GM18499 (cell line): ENCODE measurements around the gene PFN1.
"Not testable (repeated sequence)": the region's sequence is repeated elsewhere in the genome, so short reads cannot be mapped to it uniquely, and the experiment has no call there.

ENCODE experiments used
- ATAC-seq: cut with Tn5 transposase; IDR thresholded peaks from one replicate; pipeline ENCODE4 v1.9.1; 2021; ENCODE audit warnings: moderate number of reproducible peaks; ENCODE audit not compliant: insufficient read depth, unreplicated experiment

PFN1 gene

DNA sequence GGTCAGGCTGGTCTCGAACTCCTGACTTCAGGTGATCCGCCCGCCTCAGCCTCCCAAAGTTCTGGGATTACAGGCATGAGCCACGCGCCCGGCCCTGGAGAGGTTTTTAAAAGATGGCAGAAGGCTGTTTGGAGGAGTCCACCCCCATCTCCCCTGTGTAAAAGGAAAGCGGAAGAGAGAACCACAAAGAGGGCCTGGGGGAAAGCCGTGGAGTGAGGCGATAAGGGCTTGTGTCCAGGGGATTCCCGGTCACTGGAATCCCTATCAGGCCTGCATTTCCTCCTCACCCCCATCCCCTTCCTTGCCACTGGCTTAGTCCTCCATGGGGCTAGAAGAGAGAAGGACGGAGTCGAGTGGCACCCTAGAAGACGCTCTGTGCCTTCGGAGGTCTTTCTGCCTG lies 16.4 kb downstream of the PFN1 start, which contains the start of gene GP1BA:
GP1BA (plus strand) TSS at position 315 of the 400 bp plus-strand sequence. CDS start 328 bp downstream, outside the sequence.
- ATAC-seq = no peak

DNA sequence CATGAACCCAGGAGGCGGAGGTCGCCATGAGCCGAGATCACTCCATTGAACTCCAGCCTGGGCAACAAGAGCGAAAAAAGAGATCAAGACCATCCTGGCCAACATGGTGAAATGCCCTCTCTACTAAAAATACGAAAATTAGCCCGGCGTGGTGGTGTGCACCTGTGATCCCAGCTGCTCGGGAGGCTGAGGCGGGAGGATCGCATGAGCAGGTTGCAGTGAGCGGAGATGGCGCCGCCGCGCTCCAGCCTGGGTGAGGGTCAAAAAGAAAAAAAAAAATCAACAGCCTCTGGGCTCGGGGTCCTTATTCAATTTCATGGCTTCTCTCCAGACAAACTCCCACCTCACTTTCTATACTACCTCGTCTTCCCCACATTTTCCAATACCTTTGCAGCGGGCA lies 19.4 kb downstream of the PFN1 start:
- no peak for ATAC-seq

DNA sequence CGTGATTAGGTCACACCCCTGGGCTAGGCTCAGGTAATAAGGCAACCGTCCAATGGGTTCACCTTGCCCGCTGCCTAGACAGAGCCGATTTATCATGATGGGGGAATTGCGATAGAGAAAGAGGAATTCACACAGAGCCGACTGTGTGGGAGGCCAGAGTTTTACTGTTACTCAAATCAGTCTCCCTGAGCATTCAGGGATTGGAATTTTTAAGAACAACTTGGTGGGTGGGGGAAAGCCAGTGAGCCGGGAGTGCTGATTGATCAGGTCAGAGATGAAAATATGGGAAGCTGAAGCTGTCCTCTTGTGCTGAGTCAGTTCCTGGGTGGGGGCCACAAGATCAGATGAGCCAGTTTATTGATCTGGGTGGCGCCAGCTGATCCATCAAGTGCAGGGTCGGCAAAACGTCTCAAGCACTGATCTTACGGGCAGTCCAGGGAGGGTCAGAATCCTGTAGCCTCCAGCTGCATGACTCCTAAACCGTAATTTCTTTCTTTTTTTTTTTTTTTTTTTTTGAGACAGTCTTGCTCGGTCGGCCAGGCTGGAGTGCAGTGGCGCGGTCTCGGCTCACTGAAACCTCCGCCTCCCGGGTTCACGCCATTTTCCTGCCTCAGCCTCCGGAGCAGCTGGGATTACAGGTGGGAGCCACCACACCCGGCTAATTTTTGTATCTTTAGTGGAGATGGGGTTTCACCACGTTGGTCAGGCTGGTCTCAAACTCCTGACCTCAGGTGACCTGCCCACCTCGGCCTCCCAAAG lies 21.6 kb downstream of the PFN1 start:
- not testable (repeated sequence) for ATAC-seq

DNA sequence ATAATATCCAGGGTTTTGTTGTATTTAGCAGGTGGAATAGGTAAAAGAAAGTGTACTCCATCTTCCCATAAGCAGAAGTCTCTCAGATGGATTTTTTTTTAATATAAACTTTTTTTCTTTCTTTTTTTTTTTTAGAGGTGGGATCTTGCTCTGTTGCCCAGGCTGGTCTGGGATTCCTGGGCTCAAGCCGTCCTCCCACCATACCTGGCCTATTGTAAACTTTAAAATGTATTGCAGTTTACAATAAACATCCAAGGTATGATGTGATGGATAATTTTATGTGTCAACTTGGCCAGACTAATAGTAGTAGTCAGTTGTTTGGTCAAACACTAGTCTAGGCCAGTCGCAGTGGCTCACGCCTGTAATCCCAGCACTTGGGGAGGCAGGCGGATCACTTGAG lies 27.0 kb downstream of the PFN1 start:
- no peak for ATAC-seq

DNA sequence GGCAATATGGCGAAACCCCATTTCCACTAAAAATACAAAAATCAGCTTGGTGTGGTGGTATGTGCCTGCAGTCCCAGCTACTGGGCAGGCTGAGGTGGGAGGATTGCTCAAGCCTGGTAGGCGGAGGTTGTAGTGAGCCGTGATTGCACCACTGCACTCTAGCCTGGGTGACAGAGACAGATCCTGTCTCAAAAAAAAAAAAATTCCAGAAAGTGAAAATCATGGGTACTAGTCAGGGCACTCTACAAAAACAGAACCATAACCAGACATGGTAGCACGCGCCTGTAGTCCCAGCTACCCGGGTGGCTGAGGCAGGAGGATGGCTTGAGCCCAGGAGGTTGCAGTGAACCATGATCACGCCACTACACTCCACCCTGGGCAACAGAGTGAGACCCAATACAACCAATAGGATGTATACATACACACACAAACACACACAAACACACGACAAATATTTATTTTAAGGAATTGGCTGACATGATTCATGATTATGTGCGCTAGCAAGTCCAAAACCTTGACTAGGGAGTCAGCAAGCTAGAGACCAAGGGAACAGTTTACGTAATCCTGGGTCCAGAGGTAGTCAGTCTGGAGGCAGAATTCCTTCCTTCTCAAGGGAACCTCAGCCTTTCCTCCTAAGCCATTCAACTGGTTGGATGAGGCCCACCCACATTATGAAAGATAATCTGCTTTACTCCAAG lies 27.8 kb downstream of the PFN1 start:
- no peak for ATAC-seq

DNA sequence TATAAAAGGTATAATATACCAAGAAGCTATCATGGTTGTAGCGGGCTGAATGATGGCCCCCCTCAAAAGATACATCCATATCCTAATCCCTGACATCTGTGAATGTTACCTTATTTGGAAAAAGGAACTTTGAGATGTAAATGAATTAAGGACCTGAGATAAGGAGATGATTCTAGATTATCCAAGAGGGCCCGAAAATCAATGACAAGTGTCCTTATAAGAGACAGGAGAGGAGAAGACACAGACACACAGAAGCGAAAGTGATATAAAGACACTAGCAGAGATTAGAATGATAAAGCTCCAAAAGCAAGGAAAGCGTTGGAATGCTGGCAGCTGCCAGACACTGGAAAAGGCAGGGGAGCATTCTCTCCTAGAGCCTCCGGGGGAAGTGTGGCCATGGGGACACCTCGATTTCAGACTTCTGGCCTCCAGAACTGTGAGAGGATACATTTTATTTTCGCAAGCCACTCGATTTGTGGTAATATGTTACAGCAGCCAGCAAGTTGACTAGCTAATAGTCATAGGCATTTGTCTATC lies 28.8 kb downstream of the PFN1 start:
- no peak for ATAC-seq

DNA sequence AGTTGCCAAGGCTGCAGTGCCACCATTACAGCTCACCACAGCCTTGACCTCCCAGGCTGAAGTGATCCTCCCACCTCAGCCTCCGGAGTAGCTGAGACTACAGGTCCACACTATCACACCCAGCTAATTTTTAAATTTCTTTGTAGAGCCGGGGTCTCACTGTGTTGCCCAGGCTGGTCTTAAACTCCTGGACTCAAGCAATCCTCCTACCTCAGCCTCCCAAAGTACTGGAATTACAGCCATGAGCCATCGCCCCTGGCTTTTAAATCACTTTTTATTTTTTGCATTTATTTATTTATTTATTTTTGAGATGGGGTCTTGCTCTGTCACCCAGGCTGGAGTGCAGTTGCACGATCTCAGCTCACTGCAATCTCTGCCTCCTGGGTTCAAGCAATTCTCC lies 33.8 kb downstream of the PFN1 start:
- ATAC-seq = not testable (repeated sequence)

DNA sequence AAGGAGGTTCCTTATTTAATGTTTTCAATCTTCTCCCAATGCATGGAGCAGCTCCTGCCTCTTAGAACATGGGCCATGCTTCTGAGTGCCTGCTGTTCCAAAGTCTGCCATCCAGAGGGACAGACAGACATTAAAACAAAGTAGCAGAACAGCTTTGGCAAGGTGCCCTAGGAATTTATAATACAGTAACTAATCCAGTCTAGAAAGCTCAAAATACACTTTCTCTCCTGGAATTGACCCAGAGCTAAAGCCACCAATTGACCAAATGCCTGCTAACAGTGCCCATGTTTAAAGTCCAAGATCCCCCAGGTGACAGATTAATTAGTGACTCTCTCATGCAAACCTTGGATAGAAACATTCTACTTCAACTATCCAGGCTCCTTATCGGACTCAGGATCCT lies 34.3 kb downstream of the PFN1 start:
- no peak for ATAC-seq

DNA sequence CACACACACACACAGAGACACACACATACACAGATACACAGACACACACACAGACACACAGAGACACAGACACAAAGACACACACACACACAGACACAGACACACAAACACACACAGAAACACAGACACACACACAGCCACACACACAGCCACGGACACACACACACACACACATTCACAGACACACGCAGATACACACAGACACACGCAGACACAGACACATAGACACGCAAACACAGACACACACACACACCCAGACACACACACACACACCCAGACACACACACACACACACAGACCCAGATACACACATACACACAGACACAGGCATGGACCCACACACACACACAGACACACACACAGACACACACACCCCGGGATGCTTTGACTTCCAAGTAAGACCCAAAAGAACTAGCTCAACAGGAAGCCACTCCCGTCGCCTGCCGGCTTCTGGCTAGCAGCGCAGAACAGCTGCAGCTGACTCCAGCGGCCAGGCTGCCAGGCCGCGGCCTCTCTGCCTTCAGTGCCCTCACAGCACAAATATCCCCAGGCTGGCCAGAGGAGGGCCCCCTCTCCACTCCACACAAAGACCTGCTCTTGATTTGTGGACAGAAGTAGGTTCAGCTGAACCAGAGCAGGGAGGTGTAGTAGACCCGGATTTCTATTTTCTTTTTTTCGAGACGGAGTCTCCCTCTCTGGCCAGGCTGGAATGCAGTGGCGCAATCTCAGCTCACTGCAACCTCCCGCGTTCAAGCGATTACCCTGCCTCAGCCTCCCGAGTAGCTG lies 39.4 kb downstream of the PFN1 start:
- ATAC-seq = no peak

DNA sequence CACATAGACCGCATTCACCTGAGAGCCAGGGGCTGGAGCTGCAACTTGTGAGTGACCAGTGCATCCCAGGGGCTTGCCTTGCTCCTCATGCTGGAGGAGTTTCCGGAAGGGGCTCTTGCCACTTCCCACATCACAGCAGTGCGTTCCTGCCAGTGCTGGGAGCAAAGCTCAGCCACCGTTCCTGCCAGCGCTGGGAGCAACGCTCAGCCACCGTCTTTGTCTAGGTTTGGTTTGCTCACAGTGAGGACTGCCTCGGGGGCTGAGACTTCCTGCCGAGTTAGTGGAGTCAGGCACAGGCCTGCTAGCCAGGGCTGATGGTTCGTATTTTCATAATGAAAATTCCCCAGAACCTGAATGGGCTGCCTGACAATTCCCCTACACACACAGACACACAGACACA lies 40.0 kb downstream of the PFN1 start:
- no peak for ATAC-seq

DNA sequence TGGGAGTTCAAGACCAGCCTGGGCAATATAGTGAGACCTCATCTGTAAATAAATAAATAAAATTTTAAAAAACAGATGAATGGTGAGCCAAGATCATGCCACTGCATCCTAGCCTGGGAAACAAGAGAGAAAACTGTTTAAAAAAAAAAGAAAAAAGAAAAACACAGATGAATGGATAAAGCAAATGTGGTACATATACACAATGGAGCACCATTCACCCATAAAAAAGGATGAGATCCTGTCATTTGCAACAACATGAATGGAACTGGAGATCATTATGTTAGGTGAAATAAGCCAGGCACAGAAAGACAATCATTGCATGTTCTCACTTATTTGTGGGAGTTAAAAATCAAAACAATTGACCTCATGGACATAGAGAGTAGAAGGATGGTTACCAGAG lies 41.7 kb downstream of the PFN1 start:
- ATAC-seq = not testable (repeated sequence)

DNA sequence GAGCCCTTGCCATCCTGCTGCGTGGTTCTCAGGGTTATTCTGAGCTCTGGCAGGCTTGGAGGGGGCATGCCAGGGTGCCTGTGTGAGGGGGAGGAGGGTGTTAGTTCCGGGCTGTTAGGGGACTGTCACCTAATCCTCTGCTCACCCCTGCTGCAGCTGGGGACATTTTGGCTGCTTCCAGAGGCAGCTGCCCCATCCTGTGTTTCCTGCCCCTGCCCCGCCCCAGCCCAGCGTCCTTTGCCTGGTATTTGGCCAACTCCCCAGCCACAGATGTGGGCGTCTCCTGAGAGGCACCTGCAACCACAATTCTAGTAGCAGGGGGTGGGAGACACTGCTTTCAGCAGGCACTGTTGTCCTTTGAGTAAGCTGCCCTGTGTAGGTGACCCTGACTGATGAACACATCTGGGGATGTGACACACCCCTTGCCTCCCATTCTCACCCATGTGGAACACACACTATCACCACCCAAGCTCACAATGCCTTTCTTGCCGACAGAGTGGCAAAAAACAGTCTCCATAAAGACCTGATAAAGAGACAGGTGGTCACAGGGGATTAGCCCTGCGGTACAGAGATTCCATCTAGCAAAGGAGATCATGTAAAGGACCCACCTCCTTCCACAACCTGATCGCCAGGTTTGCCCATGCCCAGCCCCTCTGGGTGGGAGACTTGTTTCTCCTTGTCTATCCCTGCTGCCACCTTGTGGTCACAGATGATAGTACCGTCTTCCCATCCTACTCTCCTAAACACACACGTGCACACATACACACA lies 45.1 kb downstream of the PFN1 start, which contains the start of gene CHRNE:
CHRNE (minus strand) TSS at position 48 of the 768 bp plus-strand sequence; CDS start at position 13, 35 bp downstream.
- no peak for ATAC-seq

DNA sequence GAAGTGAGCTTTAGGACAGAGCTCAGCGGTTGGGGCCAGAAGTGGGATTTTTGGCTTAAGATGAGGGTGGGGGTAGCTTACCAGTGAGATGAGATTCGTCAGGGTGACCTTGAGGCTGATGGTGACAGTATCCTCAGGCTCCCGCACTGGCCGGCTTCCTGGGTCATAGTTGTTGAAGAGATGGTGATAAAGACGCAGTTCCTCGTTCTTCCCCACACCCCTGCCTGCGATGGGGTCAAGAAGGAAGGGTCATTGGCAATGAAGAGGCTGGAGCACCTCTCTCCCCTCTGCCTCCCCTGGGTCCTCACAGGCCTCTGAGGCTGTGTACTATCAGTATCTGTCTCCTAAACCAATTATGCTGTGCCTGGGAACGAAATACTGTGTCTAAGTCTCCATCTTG lies 45.8 kb downstream of the PFN1 start:
- no peak for ATAC-seq

DNA sequence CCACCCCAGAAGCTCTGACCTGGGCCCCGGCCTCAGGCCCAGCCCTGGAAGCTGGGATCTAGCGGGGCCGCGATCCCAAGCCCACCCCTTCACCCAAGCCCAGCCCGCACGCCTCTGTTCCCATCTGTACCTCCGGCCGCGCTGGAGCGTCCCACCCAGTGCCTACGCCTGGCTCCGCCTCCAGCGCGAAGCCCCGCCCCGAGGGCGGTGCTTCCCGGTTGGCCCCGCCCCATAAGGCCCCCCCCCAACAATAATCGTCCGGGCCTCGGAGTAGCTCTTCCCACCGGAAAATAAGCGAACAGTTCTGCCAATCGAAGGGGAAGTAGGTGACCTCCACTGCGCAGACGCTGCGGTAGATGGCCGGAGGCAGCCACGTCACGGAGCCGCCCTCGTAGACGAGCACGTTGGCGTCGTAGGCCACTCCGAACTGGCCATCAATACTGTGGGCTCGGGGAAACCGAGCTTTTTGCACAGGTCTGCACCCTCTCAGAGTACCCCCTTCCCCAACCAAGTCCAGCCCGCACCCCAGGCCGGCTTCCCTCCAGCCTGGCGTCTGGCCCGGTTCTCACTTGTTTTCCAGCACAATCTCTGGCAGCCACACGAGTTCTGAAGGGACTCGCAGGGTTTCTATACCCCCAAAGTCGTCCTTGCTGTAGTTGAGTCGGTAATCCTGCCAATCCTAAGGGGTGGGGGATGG lies 46.5 kb downstream of the PFN1 start:
- ATAC-seq = no peak

DNA sequence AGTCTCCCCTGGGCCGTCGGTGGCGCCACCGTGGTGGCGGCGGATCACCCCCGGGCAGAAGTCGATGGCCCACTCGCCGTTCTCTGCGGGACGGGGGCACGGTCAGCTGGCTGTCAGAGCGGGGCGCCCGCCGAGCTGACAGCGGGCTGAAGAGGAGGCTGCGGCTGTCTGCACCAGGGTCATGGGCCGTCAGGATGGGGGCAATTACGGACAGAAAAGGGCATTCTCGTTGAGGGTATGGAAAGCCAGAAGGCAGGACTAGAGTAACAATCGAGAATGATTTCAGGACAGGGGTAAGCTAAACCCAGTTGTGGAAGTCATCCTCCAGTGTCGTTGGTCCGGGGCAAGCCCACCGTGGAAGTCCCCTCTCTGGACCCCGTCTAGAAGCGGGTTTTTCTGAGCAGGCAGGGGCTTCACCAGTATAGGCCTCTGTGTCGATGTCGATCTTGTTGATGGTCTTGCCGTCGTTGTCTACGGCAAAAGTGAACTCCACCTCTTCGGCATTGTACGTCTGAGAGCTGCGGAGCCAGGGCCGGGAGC lies 47.2 kb downstream of the PFN1 start:
- no peak for ATAC-seq

DNA sequence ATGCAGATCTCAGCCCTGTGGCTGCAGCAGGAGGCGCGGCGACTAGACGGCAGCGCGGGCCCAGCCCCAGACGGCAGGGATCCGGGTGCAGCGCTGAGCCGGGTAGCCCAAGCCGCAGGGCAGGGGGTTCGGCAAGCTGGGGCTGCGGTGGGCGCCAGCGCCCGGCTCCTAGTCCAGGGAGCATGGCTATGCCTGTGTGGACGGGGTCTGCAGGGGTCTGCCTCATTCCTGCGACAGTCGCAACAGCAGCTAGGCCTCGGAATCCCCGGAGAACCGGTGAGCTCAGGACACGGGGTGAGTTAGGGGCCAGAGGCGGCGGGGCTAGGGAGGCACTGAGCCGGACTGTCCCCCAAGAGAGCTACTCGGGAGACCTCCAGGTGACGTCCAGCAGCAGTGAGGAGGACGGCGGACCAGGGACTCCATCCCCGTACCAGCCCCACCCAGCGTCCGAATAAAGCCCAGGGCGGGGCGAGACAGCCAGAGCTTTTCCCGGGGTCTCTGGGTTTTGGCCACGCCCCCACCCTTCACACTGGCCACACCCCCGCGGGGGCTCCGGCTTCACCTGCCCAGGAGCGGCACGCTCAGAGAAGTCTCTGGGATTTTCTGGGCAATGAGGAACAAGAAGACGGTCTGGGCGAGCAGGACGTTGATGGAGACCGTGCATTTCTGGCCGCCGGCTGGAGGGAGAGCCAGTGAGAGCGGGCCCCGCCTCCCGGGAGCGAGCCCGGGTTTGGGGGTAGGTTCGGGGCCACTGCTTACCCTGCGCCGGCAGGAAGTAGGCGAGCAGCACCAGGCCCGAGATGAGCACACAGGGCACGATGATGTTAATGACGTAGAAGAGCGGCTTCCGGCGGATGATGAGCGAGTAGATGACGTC lies 47.9 kb downstream of the PFN1 start:
- ATAC-seq = no peak

DNA sequence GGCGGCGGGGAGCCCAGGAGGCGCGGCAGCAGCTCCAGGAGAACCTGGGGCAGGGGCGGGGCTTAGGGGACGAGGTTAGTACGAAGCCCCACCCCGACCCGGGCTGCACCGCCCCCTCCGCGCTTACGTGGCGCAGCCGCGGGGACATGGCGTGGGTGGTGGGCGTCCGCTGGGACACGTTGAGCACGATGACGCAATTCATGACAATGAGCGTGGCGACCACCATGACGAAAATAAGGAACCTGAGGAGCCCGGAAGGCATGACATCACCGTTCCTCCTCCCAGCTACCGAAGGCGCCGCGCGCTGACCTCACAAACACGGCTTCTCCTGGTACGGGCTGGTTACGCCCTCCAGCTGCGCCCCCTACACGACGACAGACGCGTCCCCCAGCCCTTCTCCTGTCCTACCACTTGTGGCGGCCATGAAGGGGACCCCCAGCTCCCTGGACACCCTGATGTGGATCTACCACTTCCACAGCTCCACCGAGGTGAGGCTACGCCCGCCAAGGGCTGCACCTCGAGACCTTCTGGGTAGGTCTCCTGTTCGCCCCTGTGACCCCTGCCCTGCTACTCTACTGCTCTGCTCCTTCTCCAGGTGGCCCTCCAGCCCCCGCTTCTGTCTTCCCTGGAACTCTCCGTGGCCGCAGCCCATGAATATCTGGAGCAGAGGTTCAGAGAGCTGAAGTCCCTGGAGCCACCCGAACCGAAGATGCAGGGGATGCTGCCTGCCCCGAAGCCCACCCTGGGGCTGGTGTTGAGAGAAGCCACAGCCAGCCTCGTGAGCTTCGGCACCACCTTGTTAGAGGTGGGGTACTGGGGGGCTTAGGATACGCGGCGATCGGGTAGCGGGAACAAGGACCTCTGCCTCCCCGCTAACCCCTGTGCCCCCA lies 48.7 kb downstream of the PFN1 start, which contains the start of gene C17orf107:
C17orf107 (plus strand) TSS at position 196 of the 890 bp plus-strand sequence; CDS start at position 423, 227 bp downstream.
- ATAC-seq = no peak
